Upper lobe of right lung (tissue), 1 donor: ENCODE measurements around the gene ZFAND6. TPM values are rescaled to one million over a fixed set of nuclear protein-coding genes. Genes with fewer than 3 reads are reported as not detected.
"Not testable (repeated sequence)": the region's sequence is repeated elsewhere in the genome, so short reads cannot be mapped to it uniquely, and the experiment has no call there.

Experiments
- ATAC-seq: fragments of 200-7000 bp; cut with Tn5 transposase; one replicate; pipeline ENCODE4 v1.9.1; 2020; ENCODE audit warnings: mild to moderate bottlenecking, moderate library complexity
- DNase-seq: peaks from one replicate; pipeline ENCODE4 v3.0.0-alpha.2; 2020
- H3K27ac ChIP-seq: fragments of 200-600 bp; one replicate; pipeline ENCODE4 v1.8.0; 2022
- H3K27me3 ChIP-seq: fragments of 200-600 bp; one replicate; pipeline ENCODE4 v1.8.0; 2022; ENCODE audit warnings: mild to moderate bottlenecking
- H3K36me3 ChIP-seq: fragments of 200-600 bp; one replicate; pipeline ENCODE4 v1.8.0; 2022
- H3K4me1 ChIP-seq: fragments of 200-600 bp; one replicate; pipeline ENCODE4 v1.8.0; 2022
- H3K4me3 ChIP-seq: fragments of 200-600 bp; one replicate; pipeline ENCODE4 v1.8.0; 2022; ENCODE audit warnings: mild to moderate bottlenecking
- H3K9me3 ChIP-seq: fragments of 200-600 bp; one replicate; pipeline ENCODE4 v1.8.0; 2022
- CTCF ChIP-seq: fragments of 200-600 bp; IDR thresholded peaks from one replicate; pipeline ENCODE4 v1.8.0; 2022; ENCODE audit warnings: antibody characterized with exemption
- intact Hi-C: fragments of 100-400 bp; cut with DNase I; formaldehyde crosslinking; loops from one replicate; pipeline ENCODE4 v1.11.0; 2022
- total RNA-seq: library from RNA; stranded (reverse); fragmentation: NEBNext Ultra II Directional; extraction: Animal tissue kit (Norgen Biotek cat#: 25700); gene quantifications from one replicate; pipeline ENCODE4 v1.2.1, GENCODE V29; 2021
- donor health status: DM: no; HTN: yes; CAD: no; lungs with severe emphysema.

The ZFAND6 gene
- total RNA-seq, 1 donor from 2014 or later = 79.5 TPM

DNA sequence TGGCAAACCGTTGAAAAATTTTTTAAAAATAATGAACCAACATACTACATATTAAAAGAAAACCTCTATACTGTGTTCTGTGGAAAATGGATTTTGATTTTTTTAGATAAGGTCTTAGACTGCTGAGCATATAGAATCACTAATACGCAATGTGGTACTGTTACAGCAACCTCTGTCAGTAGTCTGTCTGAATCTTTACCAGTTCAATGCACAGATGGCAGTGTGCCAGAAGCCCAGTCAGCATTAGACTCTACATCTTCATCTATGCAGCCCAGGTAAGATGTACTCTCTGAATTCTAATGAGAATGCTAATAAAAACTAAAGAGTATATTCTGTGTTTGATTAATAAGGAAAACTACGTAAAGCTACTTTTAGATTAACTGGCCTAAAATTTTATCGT, 62.1 kb downstream of the ZFAND6 start:
- no peak for TF ChIP-seq CTCF
- DNase-seq (no peak), ATAC-seq (no peak)
- Histone ChIP-seq H3K27ac (no peak overlapping the region), H3K4me3 (no peak overlapping the region), H3K27me3 (no peaks in the 10 kb centered on the region), H3K36me3 (peaks cover 55% of the 10 kb centered on the region), H3K9me3 (no peaks in the 10 kb centered on the region), H3K4me1 (no peaks in the 10 kb centered on the region)
- intact Hi-C loops = no loop called here

DNA sequence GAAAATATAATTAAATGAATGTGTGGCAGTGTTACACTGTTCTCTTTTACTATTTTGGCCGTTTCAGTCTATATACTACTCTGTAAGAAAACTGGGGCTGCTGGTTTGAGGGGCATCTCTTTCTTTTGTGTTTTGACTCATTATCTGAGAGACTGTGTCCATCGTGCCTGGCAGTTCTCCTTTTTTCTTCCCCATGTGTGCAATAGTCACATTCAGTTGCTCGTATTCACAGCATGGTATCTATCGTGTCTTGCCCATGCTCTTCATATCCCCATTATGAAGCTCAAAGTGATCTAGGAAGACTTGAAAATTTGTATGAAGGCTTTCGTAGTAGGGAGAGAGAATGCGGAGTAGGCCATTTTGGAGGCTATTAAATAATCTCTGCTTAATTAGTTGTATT, 63.6 kb downstream of the ZFAND6 start:
- ATAC-seq (peak; percentile 33), DNase-seq (no peak)
- no peaks in the 10 kb centered on the region for H3K27me3 ChIP-seq
- H3K4me3 ChIP-seq = no peak overlapping the region
- intact Hi-C loops = no loop called here
- no peak for TF ChIP-seq CTCF
- H3K36me3 ChIP-seq = peaks cover 56% of the 10 kb centered on the region
- H3K9me3 ChIP-seq = no peaks in the 10 kb centered on the region
- H3K4me1 ChIP-seq = no peaks in the 10 kb centered on the region
- H3K27ac ChIP-seq = no peak overlapping the region

DNA sequence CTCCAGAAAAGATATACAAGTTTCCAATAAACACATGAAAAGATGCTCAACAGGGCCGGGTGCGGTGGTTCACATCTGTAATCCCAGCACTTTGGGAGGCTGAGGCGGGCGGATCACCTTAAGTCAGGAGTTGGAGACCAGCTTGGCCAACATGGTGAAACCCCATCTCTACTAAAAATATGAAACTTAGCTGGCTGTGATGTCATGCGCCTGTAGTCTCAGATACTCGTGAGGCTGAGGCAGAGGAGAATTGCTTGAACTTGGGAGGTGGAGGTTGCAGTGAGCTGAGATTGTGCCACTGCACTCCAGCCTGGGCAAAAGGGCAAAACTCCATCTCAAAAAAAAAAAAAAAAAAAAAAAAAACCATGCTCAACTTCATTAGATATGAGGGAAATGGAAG, 67.8 kb downstream of the ZFAND6 start:
- ATAC-seq, H3K9me3 ChIP-seq, H3K4me1 ChIP-seq, intact Hi-C loops, H3K27ac ChIP-seq, H3K27me3 ChIP-seq, DNase-seq, H3K4me3 ChIP-seq: not testable (repeated sequence)
- H3K36me3 ChIP-seq = peaks cover 53% of the 10 kb centered on the region

DNA sequence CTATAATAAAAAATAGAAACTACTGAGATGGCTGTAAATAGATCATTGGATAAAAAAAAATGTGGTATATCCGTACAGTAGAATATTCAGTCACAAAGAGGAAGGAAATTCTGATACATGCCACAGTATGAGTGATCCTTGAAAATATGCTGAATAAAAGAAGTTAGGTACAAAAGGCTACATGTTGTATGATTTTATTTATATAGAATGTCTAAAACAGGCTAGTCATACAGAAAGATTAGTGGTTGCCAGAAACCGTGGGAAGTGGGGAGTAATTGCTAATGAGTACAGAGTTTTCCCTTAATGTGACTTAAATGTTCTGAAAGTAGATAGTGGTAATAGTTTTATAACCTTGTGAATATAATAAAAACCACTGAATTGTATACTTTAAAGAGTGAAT, 68.4 kb downstream of the ZFAND6 start:
- Histone ChIP-seq H3K27ac (no peak overlapping the region), H3K4me1 (no peaks in the 10 kb centered on the region), H3K4me3 (no peak overlapping the region), H3K36me3 (peaks cover 53% of the 10 kb centered on the region), H3K27me3 (no peaks in the 10 kb centered on the region), H3K9me3 (no peaks in the 10 kb centered on the region)
- intact Hi-C loops = no loop called here
- no peak for ATAC-seq
- no peak for DNase-seq
- TF ChIP-seq CTCF = no peak

DNA sequence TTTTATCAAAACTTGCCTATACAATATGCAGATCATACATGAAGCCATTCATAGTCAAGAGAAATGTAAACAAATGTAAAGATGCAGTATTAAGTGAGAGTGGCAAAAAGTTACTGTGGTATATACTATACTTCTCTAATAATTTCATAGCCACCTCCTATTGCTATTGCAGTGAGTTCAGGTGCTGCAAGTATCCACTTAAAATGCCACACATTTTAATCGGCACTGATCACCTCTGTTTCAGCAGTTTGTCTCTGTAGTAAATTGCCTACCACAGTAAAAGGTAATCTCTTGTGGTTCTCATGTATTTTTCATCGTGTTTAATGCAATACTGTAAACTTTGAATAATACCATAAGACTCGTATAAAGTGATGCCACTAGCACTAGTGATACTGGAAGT, 72.9 kb downstream of the ZFAND6 start:
- Histone ChIP-seq H3K27ac (no peak overlapping the region), H3K9me3 (no peaks in the 10 kb centered on the region), H3K36me3 (peaks cover 62% of the 10 kb centered on the region), H3K4me1 (no peaks in the 10 kb centered on the region), H3K27me3 (no peaks in the 10 kb centered on the region), H3K4me3 (no peak overlapping the region)
- intact Hi-C loops = no loop called here
- no peak for TF ChIP-seq CTCF
- ATAC-seq (peak; percentile 44), DNase-seq (no peak)

DNA sequence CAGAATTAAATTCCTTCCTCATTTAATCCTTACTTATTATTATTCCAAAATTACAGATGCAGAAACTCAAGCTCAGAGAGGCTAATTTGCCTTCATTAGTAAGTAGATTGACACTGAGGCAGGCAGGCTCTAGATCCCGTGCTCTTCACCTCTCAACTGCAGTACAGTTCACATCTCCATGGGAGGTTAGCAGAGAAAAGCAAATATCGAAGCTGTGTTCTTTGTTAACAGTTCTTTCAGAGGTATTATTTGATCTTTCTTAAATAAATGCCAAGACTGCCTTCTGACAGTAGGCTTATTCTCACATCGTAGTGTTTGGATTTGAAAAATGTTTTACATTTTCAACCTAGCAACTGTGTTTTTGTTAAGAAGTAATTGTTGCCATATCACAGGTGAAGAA, 77.4 kb downstream of the ZFAND6 start:
- H3K27me3 ChIP-seq = no peaks in the 10 kb centered on the region
- no peak overlapping the region for H3K27ac ChIP-seq
- intact Hi-C loops = no loop called here
- DNase-seq (no peak), ATAC-seq (no peak)
- peaks cover 57% of the 10 kb centered on the region for H3K36me3 ChIP-seq
- TF ChIP-seq CTCF = no peak
- no peak overlapping the region for H3K4me3 ChIP-seq
- no peaks in the 10 kb centered on the region for H3K9me3 ChIP-seq
- no peaks in the 10 kb centered on the region for H3K4me1 ChIP-seq
